A549 (cell line): Measurements from ENCODE around the gene GNB1. TPM values are rescaled to one million over a fixed set of nuclear protein-coding genes. Genes with fewer than 3 reads are reported as not detected.
A peak's percentile ranks its signal among the peaks of the same experiment; 100 is the strongest.

Experiments
- ATAC-seq, 2 experiments: fragments of 200-7000 bp in 1 of 2; fragments of >200 bp in 1 of 2; cut with Nextera tagmentation in 1 of 2; cut with Tn5 transposase in 1 of 2; 3 replicates each; pipeline versions ENCODE4 v1.8.0 to v1.9.1; 2018 to 2020; ENCODE audit warnings: mild to moderate bottlenecking in 1 of 2, moderate library complexity in 1 of 2
- CTCF ChIA-PET: fragments of 300-600 bp; sonication (Branson Sonifier 250); formaldehyde crosslinking; extraction: SDS; loops from one replicate; lab custom pipeline; 2021; ENCODE audit warnings: antibody characterized with exemption, inconsistent platforms; lab: Yijun Ruan, JAX
- POLR2A ChIA-PET: fragments of 350-600 bp; formaldehyde crosslinking; extraction: SDS; loops from one replicate; lab custom pipeline; 2021; ENCODE audit warnings: antibody characterized with exemption, inconsistent platforms; lab: Yijun Ruan, JAX
- DNase-seq, 2 experiments: peaks; one replicate each; pipeline versions ENCODE4 v3.0.0 to v3.0.0-alpha.2; 2011 to 2016; ENCODE audit warnings: low read depth in 1 of 2, low spot score in 1 of 2
- FAIRE-seq: peaks from 2 replicates; lab custom pipeline; 2011; peaks lifted over from hg19 to GRCh38; lab: Jason Lieb, UNC
- H3K27ac ChIP-seq, 2 experiments: fragments of >200 bp; sonication (Bioruptor Twin); formaldehyde crosslinking; 3 replicates each; pipeline ENCODE4 v1.5.1; 2016 to 2017
- H3K4me1 ChIP-seq: fragments of >200 bp; sonication (Bioruptor Twin); formaldehyde crosslinking; 3 replicates; pipeline ENCODE4 v1.6.1; 2016
- H3K4me2 ChIP-seq: fragments of >200 bp; sonication (Bioruptor Twin); formaldehyde crosslinking; 3 replicates; pipeline ENCODE4 v1.6.1; 2016
- H3K4me3 ChIP-seq: fragments of >200 bp; sonication (Bioruptor Twin); formaldehyde crosslinking; 3 replicates; pipeline ENCODE4 v1.5.1; 2016
- H3K9me3 ChIP-seq: fragments of >200 bp; sonication (Bioruptor Twin); formaldehyde crosslinking; 3 replicates; pipeline ENCODE4 v1.6.1; 2016
- BHLHE40 ChIP-seq: IDR thresholded peaks from 2 replicates; pipeline ENCODE4 v1.6.1; 2012; ENCODE audit warnings: low read depth, low read length, inconsistent platforms
- CBX8 ChIP-seq: fragments of 200-600 bp; sonication (generic); IDR thresholded peaks from 2 replicates; pipeline ENCODE4 v1.6.1; 2016
- CTCF ChIP-seq: fragments of >200 bp; sonication (Bioruptor Twin); formaldehyde crosslinking; IDR thresholded peaks from 3 replicates; pipeline ENCODE4 v1.5.1; 2016
- EHMT2 ChIP-seq: fragments of 200-600 bp; sonication (generic); IDR thresholded peaks from 2 replicates; pipeline ENCODE4 v1.6.1; 2016; ENCODE audit warnings: antibody characterized with exemption, low read depth, mild to moderate bottlenecking, moderate library complexity
- ESRRA ChIP-seq: fragments of 150-350 bp; IDR thresholded peaks from 2 replicates; pipeline ENCODE4 v1.6.1; 2014; ENCODE audit warnings: mild to moderate bottlenecking, low read length, borderline replicate concordance
- FOSB ChIP-seq: fragments of 250-450 bp; sonication (Bioruptor Pico); IDR thresholded peaks from 2 replicates; pipeline ENCODE4 v1.5.0; 2020; ENCODE audit warnings: mild to moderate bottlenecking, moderate library complexity
- FOSL2 ChIP-seq, 2 experiments: fragments of 450-650 bp in 1 of 2; fragments of >200 bp in 1 of 2; sonication (Bioruptor Twin) in 1 of 2; formaldehyde crosslinking; IDR thresholded peaks; 2 replicates each; pipeline versions ENCODE4 v1.5.0 to v1.6.1; 2016 to 2020; ENCODE audit warnings: mild to moderate bottlenecking in 1 of 2, moderate library complexity in 1 of 2
- HOXB5 ChIP-seq: fragments of 250-450 bp; sonication (Bioruptor Pico); IDR thresholded peaks from 2 replicates; pipeline ENCODE4 v1.5.0; 2020; ENCODE audit warnings: mild to moderate bottlenecking, moderate library complexity
- JUN ChIP-seq, 2 experiments: fragments of >200 bp; sonication (Bioruptor Twin); formaldehyde crosslinking; IDR thresholded peaks; 2 replicates in 1 of 2; 3 replicates in 1 of 2; pipeline ENCODE4 v1.6.1; 2016 to 2017
- JUNB ChIP-seq: fragments of >200 bp; sonication (Bioruptor Twin); formaldehyde crosslinking; IDR thresholded peaks from 2 replicates; pipeline ENCODE4 v1.6.1; 2016
- KDM1A ChIP-seq: fragments of 200-600 bp; sonication (generic); IDR thresholded peaks from 2 replicates; pipeline ENCODE4 v1.6.1; 2016; ENCODE audit warnings: low read depth, mild to moderate bottlenecking
- KDM5A ChIP-seq: fragments of 200-600 bp; sonication (generic); IDR thresholded peaks from 2 replicates; pipeline ENCODE4 v1.6.1; 2016; ENCODE audit warnings: antibody characterized with exemption, mild to moderate bottlenecking
- MAX ChIP-seq: IDR thresholded peaks from 2 replicates; pipeline ENCODE4 v1.6.1; 2012
- MYC ChIP-seq: IDR thresholded peaks from 2 replicates; pipeline ENCODE4 v1.6.1; 2012; ENCODE audit warnings: mild to moderate bottlenecking, inconsistent platforms, low read length, improper control_type of control experiment, borderline replicate concordance
- NFE2L2 ChIP-seq: fragments of 150-350 bp; conservative IDR thresholded peaks from 2 replicates; pipeline ENCODE4 v1.6.1; 2014; ENCODE audit warnings: low read length
- RAD21 ChIP-seq, 2 experiments: fragments of >200 bp in 1 of 2; sonication (Bioruptor Twin) in 1 of 2; formaldehyde crosslinking in 1 of 2; IDR thresholded peaks in 1 of 2; conservative IDR thresholded peaks in 1 of 2; 2 replicates in 1 of 2; 3 replicates in 1 of 2; pipeline ENCODE4 v1.6.1; 2012 to 2018; ENCODE audit warnings: inconsistent platforms in 1 of 2
- RCOR1 ChIP-seq: fragments of 150-350 bp; IDR thresholded peaks from 2 replicates; pipeline ENCODE4 v1.6.1; 2014; ENCODE audit warnings: antibody characterized with exemption, low read length, low read depth
- RFX5 ChIP-seq: fragments of 450-650 bp; IDR thresholded peaks from 2 replicates; pipeline ENCODE4 v1.7.1; 2014; ENCODE audit warnings: antibody characterized with exemption, mild to moderate bottlenecking, moderate library complexity
- TP53 ChIP-seq: fragments of 250-450 bp; sonication (Bioruptor Pico); IDR thresholded peaks from 2 replicates; pipeline ENCODE4 v1.5.0; 2021; ENCODE audit warnings: mild to moderate bottlenecking, moderate library complexity
- USF2 ChIP-seq: fragments of 450-650 bp; IDR thresholded peaks from 2 replicates; pipeline ENCODE4 v1.6.1; 2014; ENCODE audit warnings: antibody characterized with exemption
- ZFP36 ChIP-seq: fragments of 450-650 bp; IDR thresholded peaks from 2 replicates; pipeline ENCODE4 v1.6.1; 2014; ENCODE audit warnings: borderline replicate concordance; ENCODE audit not compliant: partially characterized antibody
- ZNF302 ChIP-seq: fragments of 250-450 bp; sonication (Bioruptor Pico); IDR thresholded peaks from 2 replicates; pipeline ENCODE4 v1.9.0; 2021; ENCODE audit warnings: inconsistent platforms, mild to moderate bottlenecking, moderate library complexity
- ZSCAN20 ChIP-seq: fragments of 250-450 bp; sonication (Bioruptor Pico); IDR thresholded peaks from 2 replicates; pipeline ENCODE4 v1.8.0; 2022; ENCODE audit warnings: mild to moderate bottlenecking, moderate library complexity
- WGBS: methylation state at CpG from one replicate; pipeline ENCODE4 v1.1.6; 2017; ENCODE audit errors: missing lambda C conversion rate; 5-methylcytosine and 5-hydroxymethylcytosine counted together
- polyA plus RNA-seq, 4 experiments: library from polyadenylated mRNA; depleted of rRNA in 3 of 4; stranded (reverse); fragments of >200 nt; fragmentation: RNase III in 1 of 4; extraction: RNeasy Plus Mini Kit Qiagen cat#74134 plus additional on column Dnase treatment in 1 of 4; gene quantifications; 2 replicates in 3 of 4; 3 replicates in 1 of 4; pipeline ENCODE4 v1.2.3, GENCODE V29; 2011 to 2017

Gene GNB1
- polyA plus RNA-seq, 2 of the 4 experiments (the other 2 are of a cell fraction), result 159 to 270 TPM

GRCh38 chr1:1890506-1891348 is at the start of gene GNB1 (continued):
- TF ChIP-seq ZSCAN20 (0 out of 2 replicates have a peak, but pooled peaks have one; percentile 14), USF2 (no peak), MYC (peak; percentile 74)

GRCh38 chr1:1940123-1940425 is 49.2 kb upstream of the GNB1 start:
- POLR2A ChIA-PET, result no interaction called here
- 70% methylated on average over 10 of the region's 12 CpGs for WGBS
- no peak overlapping the region for H3K4me2 ChIP-seq
- CTCF ChIA-PET, result interaction anchor here (11.2 to 12.7 kb wide), 2 partner anchors 18 to 103 kb away, joined by 76 to 127 read pairs; no protein-coding TSS in a partner anchor
- FAIRE-seq, result no peak
- no peak for ATAC-seq
- H3K9me3 ChIP-seq, result no peaks in the 10 kb centered on the region
- TF ChIP-seq FOSL2 (IDR thresholded peaks at IDR 0.05), result no peak
- no peak for TF ChIP-seq FOSL2 (CRISPR knock-in tag; IDR thresholded peaks at IDR 0.05)
- TF ChIP-seq RCOR1, result no peak
- no peak for TF ChIP-seq MAX
- no peak overlapping the region for H3K4me3 ChIP-seq
- no peak overlapping the region for H3K27ac ChIP-seq
- no peaks in the 10 kb centered on the region for H3K4me1 ChIP-seq
- DNase-seq, result no peak

GRCh38 chr1:1939296-1940122 is 48.6 kb upstream of the GNB1 start:
- POLR2A ChIA-PET, result no interaction called here
- 77% methylated on average over 12 of the region's 28 CpGs for WGBS
- H3K4me2 ChIP-seq, result no peak overlapping the region
- TF ChIP-seq RCOR1, result no peak
- TF ChIP-seq TP53 (CRISPR knock-in tag), result no peak
- no peak for TF ChIP-seq KDM5A
- no peak for TF ChIP-seq CBX8
- TF ChIP-seq ZFP36, result no peak
- no peak for TF ChIP-seq CTCF
- no peak for TF ChIP-seq BHLHE40
- TF ChIP-seq ZNF302 (CRISPR knock-in tag), result no peak
- no peak for TF ChIP-seq KDM1A
- TF ChIP-seq NFE2L2, result no peak
- TF ChIP-seq RAD21 (conservative IDR thresholded peaks at IDR 0.05 in 1 of 2, IDR thresholded peaks at IDR 0.05 in 1 of 2), result no peak
- TF ChIP-seq JUNB, result no peak
- TF ChIP-seq HOXB5 (CRISPR knock-in tag), result no peak
- TF ChIP-seq ESRRA, result no peak
- TF ChIP-seq EHMT2, result no peak
- TF ChIP-seq FOSL2 (IDR thresholded peaks at IDR 0.05), result no peak
- no peak for TF ChIP-seq FOSL2 (CRISPR knock-in tag; IDR thresholded peaks at IDR 0.05)
- TF ChIP-seq FOSB (CRISPR knock-in tag), result no peak
- TF ChIP-seq JUN (IDR thresholded peaks at IDR 0.05), result no peak
- no peak for TF ChIP-seq USF2
- TF ChIP-seq RFX5, result no peak
- no peaks in the 10 kb centered on the region for H3K4me1 ChIP-seq
- CTCF ChIA-PET, result interaction anchor here (11.2 to 12.7 kb wide), 2 partner anchors 18 to 103 kb away, joined by 76 to 127 read pairs; no protein-coding TSS in a partner anchor
- ATAC-seq (no peak), DNase-seq (no peak), FAIRE-seq (no peak)
- H3K27ac ChIP-seq, result no peak overlapping the region
- H3K4me3 ChIP-seq, result no peak overlapping the region
- peaks cover 4% of the 10 kb centered on the region; the same call in 1 of the 3 replicates for H3K9me3 ChIP-seq
